GM18499 (cell line): ENCODE measurements around the gene TLR6.
A peak's percentile ranks its signal among the peaks of the same experiment; 100 is the strongest.
"Not testable (repeated sequence)": the region's sequence is repeated elsewhere in the genome, so short reads cannot be mapped to it uniquely, and the experiment has no call there.

Experiments
- ATAC-seq: cut with Tn5 transposase; IDR thresholded peaks from one replicate; pipeline ENCODE4 v1.9.1; 2021; ENCODE audit warnings: moderate number of reproducible peaks; ENCODE audit not compliant: insufficient read depth, unreplicated experiment

Gene TLR6

DNA sequence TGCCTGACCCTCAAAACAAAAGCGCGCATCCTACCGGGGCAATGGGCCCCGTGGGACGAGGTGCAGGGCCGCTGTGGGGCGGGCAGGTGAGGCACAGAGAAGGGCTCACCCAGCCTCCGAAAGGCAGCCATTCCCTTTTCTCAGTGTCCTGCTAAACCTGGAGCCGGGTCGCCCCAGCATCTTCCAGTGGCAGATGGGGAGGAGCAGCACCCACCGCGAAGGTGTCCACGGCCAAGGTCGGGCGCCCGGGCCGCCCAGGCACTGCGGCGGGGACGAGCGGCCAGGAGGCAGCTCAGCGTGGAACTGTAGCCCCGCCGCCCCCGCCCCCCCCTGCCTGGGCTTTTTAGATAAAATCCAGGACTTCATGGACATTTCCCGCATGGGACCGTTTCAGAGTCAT lies 32.9 kb downstream of the TLR6 start:
- ATAC-seq: no peak

DNA sequence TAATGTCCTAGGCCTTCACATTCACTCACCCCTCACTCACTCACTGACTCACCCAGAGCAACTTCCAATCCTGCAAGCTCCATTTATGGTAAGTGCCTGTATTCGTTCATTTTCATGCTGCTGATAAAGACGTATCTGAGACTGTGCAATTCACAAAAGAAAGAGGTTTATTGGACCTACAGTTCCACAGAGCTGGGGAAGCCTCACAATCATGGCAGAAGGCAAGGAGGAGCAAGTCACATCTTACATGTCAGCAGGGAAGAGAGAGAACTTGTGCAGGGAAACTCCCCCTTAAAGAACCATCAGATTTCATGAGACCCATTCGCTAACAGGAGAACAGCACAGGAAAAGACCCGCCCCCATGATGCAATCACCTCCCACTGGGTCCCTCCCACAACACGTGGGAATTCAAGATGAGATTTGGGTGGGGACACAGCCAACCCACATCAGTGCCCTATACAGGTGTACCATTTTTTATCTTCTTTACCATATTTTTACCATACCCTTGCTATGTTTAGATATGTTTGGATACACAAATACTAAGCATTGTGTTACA lies 33.8 kb downstream of the TLR6 start:
- no peak for ATAC-seq

DNA sequence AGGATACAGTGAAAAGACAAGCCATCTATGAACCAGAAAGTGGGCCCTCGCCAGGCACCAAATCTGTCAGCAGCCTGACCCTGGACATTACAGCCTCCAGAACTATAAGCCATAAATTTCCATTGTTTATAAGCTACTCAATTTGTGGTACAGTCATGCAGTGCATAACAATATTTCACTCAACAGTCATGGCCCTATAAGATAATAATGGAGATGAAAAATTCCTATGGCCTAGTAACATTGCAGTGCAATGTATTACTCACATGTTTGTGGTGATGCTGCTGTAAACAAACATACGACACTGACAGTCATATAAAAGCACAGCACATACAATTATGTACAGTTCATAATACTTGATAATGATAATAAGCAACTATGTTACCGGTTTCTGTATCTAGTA lies 34.9 kb downstream of the TLR6 start:
- no peak for ATAC-seq

DNA sequence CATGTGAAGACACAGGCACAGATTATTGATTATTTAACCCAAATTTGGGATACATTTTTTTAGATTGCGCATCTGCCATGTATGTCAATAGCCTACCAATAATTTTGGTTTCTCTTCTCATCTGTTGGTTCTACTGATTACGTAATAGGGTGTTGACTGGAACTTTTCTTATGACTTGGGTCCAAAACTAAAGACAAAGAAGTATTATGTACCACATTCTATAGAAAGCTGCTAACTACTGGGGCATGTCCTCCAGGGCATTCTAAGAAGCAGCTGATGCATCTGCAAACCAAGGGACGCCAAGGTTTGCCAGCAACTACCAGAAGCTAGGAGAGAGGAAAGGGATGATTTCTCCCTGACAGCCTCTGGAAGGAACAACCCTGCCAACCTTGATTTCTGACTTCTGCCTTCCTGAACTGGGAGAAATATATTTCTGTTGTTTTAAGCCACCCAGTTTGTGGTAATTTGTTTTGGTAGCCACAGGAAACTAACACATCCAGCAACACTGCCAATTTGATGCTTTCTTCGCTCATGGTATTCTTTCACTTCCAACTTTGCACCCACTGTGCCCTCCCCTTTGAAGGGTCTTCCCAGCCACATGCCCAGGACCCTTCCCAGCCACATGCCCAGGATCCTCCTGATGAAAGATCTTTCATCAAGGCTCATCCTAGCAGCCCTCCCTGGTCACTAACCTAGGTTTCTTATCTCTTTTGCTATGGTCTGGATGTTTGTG lies 36.1 kb downstream of the TLR6 start:
- ATAC-seq: no peak

DNA sequence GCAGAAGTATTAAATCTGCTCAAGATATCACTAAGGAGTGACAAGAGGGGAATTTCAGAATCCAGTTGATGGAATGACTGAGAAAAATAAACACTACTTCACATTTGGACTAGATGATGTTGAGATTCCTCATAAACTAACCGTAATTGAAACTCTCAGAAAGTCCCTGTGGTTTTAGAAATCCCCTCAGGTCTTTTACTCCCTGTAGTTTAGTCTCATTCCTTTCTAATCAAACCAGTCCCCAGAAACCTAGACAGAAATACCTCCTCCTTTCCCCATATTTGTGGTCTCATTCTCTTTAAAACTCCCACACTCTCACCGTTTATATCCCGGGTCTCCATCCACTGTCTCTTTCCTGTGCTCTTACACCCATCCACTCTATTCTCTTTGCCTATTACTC lies 37.0 kb downstream of the TLR6 start:
- ATAC-seq: no peak

DNA sequence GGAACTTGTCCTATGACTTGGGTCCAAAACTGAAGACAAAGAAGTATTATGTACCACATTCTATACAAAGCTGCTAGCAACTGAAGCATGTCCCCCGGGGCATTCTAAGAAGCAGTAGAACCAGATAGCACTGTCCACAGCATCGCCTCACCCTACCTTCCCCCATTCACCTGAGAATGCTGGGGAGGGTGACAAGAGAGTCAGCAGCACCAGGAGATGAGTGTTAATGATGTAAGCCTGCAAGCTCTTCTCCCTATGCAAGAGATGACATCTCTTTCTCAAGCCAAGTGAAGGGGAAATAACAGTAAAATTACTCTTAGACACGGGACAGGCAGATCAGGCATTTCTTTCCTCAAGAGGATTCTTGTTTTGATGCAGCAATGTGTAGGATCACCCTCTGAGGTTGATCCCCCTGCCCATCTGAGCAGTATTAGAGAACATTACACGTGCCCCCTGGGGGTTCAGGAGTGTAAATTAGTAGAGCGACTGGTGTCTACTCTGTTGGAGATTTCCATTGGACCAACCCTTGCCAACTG lies 38.1 kb downstream of the TLR6 start:
- ATAC-seq: peak; percentile 42

DNA sequence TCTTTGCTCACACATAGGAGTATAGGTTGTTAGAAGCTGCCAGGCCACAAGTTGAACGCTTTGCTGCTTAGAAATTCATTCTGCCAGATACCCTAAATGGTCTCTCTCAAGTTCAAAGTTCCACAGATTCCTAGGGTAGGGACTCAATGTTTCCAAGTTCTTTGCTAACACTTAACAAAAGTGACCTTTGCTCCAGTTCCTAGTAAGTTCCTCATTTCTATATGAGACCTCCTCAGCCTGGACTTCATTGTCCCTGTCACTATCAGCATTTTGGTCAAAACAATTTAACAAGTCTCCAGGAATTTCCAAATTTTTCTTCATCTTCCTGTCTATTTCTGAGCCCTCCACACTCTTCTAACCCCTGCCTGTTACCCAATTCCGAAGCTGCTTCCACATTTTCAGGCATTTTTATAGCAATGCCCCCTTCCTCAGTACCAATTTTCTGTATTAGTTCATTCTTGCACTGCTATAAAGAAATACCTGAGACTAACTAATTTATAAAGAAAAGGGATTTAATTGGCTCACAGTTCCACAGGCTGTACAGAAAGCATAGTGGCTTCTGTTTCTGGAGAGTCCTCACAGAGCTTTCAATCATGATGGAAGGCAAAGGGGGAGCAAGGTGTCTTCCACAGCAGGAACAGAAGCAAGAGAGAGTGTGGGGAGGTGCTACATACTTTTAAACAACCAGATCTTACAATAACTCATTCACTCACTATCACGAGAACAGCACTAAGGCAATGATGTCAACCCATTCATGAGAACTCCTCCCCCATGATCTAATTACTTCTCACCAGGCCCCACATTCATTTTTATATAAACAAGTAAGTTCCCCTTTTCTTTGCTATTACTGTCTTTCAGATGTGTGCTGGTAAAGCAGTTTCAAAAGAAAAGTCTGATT lies 40.5 kb downstream of the TLR6 start:
- no peak for ATAC-seq

DNA sequence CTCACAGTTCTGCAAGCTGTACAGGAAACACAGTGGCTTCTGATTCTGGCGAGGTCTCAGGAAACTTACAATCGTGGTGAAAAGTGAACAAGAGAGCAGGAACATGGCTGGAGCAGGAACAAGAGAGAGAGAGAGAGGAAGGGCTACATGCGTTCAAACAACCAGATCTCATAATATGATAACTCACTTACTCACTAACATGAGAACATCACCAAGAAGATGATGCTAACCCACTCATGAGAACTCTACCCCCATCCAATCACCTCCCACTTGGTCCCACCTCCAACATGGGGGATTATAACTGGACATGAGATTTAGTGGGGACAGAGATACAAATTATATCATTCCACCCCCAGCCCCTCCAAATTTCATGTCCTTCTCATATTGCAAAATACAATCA lies 42.2 kb downstream of the TLR6 start:
- ATAC-seq: no peak

DNA sequence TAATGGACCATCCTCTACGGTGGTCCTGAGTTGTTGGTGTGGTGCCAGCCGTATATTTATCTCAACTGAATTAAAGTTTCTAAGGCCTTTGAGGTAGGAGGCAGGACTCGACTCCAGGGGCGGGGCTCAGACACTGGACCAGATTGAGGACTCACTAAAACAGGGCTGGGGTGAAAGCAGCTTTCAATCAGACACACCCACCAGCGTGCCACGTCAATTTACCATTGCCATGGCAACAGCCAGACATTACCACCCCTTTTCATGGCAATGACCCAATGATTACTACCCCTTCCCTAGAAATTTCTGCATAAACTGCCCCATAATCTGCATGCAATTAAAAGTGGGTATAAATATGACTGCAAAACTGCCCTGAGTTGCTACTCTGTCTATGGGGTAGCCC lies 45.3 kb downstream of the TLR6 start:
- ATAC-seq: no peak

DNA sequence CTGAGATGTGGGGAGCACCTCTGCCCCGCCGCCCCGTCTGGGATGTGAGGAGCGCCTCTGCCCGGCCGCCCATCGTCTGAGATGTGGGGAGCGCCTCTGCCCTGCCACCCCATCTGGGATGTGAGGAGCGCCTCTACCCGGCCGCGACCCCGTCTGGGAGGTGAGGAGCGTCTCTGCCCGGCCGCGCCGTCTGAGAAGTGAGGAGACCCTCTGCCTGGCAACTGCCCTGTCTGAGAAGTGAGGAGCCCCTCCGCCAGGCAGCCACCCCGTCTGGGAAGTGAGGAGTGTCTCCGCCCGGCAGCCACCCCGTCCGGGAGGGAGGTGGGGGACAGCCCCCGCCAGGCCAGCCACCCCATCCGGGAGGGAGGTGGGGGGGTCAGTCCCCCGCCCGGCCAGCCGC lies 49.2 kb downstream of the TLR6 start:
- ATAC-seq: not testable (repeated sequence)

DNA sequence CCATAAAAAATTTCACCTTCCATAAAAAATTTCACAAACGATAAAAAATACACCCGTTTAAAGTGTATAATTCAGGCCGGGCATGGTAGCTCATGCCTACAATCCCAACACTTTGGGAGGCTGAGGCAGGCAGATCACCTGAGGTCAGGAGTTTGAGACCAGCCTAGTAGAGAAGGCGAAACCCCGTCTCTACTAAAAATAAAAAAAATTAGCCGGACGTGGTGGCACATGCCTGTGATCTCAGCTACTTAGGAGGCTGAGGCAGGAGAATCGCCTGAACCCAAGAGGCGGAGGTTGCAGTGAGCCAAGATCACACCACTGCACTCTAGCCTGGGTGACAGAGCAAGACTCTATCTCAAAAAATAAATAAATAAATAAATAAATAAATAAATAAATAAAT lies 50.4 kb downstream of the TLR6 start:
- ATAC-seq: not testable (repeated sequence)

DNA sequence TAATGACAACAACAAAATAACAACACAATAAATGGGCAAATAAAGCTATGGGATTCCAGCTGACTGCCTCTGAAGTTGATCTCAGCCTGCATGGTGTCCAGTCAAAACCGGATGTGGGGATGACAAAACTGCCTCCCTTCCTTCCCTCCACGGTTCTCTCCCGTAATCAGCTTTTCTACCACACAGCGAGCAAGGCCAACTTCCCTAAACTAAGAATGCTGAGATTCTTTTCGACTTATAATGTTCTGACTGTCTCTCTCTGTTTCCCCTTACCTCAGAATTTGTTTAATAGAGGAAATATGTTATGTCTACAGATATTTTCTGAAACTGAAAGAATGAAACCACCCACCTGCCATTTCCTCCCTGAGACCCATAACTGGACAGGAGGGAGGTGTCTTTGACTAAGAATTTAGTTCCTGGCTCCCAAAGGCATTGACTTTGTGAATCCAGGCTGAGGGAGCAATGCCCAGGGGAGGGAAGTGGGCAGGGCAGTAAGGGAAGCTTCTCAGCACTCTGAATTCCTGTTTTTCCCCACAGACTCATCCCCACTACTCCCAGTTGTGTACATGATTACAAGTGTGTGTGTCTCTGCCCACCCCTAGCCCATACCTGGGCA lies 51.0 kb downstream of the TLR6 start:
- ATAC-seq: peak; percentile 72

DNA sequence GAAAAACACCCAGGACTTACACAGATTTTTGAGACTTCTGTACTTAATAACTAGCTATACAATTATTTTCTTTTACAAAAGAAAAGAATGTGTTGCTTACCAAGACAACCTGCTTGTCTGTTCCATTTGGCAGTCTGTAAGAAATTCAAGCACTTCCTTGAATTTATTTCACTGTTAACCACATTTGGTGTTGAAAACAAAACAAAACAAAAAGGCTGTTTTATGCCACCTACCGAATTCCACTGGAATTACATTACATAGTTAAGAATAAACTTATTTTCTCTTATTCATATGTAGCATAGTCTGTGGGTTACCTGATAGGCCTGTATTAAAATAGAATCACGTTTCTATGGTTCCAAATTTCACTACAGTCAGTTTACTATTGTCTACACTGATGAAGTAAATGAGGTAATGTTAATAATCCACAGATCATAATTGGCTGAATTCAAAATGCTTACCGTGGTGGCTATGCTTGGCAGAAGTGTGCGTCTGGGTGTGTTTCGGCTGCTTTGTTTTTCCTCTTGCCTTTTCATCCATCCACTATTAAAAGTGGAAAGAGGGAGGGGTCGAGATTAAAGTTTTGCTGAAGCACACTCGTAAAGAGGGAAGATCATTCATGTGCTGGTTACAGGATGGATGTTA lies 51.8 kb downstream of the TLR6 start, which contains the start of gene TLR1:
TLR1 (minus strand) TSS at position 138 of the 642 bp plus-strand sequence. CDS start 5,960 bp downstream, outside the sequence.
- ATAC-seq: peak; percentile 29

DNA sequence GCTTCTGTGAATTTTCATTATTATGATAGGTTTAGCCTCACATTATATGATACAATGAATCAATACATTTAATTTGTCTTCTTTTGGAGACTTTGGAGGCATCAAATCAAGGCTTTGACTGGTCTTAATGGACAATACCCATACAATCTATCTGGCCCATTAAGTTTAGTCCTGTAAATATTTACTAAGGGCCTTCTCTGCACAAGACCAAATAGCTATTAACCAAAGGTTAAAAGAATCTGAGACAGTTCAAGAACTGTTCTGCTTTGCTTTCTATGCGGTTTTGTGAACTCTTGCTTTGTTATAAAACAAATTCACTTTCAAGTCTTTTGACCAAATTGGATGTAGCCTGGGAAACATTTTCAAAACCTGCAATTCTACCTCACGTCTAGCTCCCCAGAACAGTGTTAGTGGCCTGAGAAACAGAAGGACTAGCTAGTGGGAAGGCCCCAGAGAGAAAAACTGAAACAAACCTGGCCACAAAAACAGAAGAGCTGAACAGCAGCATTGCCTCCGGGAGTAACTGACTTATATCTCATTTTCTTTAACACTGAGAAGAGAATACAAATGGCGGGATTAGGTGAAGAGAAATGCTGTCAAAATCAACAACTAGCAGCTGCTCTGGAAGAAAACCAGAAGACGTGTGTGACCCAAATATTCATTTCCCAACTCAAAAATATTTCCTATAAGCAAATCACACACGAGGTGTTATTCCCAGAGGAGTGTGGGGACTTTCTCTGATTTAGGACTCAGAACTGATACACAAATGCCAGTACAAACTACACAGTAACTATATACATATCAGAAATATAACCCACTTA lies 52.6 kb downstream of the TLR6 start:
- peak; percentile 33 for ATAC-seq

DNA sequence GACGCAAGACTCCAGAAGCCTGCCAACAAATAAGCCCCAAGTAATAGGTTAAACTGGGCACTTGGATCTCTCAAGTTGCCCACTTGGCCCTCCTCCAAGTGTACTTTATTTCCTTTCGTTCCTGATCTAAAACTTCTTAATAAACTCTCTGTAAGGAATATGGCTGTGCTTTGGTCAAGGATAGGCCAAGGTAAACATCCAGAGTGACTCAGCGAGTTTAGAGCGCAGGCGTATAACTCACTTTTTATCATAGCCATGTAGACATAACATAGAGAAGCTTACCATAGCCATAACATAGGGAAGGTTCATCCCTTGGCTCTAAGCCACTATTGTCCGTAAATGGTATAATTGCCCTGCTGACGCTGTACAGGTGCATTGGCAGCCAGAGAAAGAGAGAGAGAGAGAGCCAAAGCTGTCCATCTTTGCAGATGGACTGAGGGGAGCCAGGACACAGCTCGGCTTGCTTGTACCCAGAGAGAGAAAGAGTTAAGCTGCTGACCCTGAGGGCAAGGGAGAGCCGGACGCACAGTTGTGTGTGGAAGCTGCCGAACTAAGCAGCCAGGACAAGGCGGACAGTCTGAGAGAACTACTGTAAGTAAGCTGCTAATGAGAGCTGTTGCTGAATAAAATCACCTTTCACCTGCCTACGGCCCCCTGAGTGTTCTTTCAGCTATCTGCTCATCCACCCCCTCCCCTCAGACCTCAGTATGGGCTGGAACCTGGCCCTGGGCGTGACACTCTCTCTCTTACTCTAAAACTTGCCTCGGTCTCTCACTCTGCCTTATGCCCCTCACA lies 53.9 kb downstream of the TLR6 start:
- ATAC-seq: no peak

DNA sequence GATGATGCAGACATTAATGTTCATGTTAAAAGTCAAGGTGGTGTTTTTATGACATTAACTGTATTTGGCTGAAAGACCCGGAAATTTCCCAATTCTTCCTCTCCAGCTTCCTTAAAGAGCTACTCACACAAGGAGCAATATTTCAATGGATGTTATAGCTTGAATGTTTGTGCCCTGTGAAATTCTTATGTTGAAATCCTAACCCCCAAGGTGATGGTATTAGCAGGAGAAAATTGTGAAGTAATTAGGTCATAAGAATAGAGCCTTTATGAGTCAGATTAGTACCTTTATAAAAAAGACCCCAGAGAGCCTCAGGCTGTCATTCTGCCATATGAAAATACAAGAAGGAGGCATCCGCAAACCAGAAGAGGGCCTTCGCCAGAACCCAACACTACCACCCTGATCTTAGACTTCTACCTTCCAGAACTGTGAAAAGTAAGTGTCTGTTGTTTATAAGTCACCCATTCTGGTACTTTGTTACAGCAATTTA lies 55.6 kb downstream of the TLR6 start:
- ATAC-seq: no peak

DNA sequence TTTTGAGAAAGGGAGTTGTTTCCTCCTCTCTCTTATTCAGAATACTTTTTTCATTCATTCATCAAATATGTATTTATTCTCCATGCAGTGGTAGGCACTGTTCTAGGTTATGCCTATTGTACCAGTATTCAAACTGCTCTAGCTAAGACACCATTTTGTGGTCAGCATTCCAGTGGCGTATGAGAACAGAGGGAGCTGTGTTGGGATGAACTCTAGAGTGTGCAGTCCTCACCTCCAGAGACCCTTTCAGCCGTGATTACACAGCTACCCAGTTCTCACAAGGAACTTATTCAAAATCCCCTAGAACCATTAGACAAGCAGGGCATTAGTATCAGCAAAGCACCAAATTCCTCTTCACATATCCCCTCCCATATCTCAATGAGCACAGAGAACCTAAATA lies 56.3 kb downstream of the TLR6 start:
- ATAC-seq: no peak

DNA sequence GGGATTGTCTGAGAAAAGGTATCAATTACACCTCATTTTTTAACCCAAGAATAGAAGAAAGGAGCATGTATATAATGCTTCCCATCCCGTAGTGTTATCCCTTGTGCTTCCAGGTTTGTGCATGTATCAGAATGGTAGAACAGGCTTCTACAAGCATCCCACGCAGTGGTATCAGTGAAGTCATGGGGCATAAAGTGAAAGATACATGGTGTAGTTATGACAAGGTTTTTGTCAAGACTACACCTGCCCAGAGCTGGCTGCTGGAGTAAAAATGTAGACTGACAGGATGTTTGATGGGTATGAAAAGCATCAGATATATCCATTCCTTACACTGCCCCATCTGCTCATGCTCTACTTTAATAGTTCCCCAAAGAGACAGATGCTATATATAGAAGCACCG lies 61.5 kb downstream of the TLR6 start:
- ATAC-seq: no peak
